GM12874 (cell line): ENCODE measurements around the gene AGR2.

Experiments
- CTCF ChIP-seq: IDR thresholded peaks from 2 replicates; pipeline ENCODE4 v1.5.1; 2011; ENCODE audit warnings: low read depth, mild to moderate bottlenecking, control low read depth, low read length, moderate library complexity; ENCODE audit not compliant: insufficient read depth

Gene AGR2

DNA sequence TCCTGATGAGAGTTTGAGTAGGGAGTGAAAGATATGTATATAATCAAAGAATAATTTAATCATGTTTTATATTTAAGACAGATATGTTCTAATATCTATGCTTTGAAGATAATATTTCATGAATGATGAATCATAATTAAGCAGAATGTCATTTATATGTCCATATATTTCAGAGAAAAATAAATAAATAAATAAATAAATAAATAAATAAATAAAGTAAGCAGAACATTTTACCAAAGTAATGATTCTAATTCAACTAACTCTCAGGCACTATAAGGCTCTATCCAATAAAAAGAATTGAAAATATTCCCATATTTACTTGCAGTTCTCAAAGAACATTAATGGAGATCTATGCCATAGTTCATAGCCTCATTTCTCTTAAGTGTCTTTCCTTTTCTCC lies 40.9 kb upstream of the AGR2 start:
- TF ChIP-seq CTCF: no peak

- TF ChIP-seq CTCF: no peak
Measured at GRCh38 chr7:16841681-16842080, 36.9 kb upstream of the AGR2 start.

DNA sequence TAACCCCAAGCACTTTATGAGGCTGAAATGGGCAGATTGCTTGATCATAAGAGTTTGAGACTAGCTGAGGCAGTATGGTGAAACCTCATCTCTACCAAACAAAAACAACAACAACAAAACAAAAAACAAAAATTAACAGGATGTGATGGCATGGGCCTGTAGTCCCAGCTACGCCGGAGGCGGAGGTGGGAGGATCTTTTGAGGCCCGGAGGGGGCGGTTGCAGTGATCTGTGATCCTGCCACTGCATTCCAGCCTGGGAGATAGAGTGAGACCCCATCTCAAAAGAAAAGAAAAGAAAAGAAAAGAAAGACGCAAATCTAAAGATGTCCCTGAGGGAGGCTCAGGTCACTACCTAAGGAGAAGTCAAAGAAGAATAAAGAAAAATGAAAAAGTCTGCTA lies 35.3 kb upstream of the AGR2 start:
- TF ChIP-seq CTCF: no peak

GRCh38 chr7:16839646-16840045 lies 34.8 kb upstream of the AGR2 start:
- no peak for TF ChIP-seq CTCF

DNA sequence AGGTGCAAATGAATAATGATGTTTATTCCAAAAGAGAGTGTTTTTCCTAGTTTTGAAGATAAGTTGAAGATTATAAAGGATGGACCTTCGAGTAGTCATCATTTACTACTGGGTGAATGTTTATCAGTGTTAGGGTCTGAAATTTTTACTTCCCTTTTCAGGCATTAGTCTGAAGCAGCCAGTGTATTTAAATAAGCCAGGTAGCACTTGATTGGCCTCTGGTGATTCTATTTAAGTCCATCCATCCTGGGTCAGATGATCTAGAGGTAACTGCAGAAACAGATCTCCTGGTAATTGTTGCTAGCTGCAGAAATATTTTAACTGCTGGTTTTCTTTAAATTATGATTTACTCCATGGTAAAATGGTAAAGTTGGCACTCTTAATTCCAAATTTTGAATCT lies 34.1 kb upstream of the AGR2 start:
- no peak for TF ChIP-seq CTCF

- no peak for TF ChIP-seq CTCF
Measured at GRCh38 chr7:16838386-16838785, 33.6 kb upstream of the AGR2 start.

DNA sequence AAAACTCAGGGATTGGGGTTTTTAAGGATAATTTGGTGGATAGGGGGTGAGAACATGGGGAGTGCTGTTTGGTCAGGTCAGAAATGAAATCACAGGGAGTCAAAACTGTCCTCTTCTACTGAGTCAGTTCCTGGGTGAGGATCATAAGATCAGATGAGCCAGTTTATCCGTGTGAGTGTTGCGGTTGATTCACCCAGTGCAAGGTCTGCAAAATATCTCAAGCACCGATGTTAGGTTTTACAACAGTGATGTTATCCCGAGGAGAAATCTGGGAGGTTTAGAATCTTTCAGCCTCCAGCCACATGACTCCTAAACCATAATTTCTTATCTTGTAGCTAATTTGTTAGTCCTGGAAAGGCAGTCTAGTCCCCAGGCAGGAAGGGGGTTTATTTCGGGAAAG lies 31.7 kb upstream of the AGR2 start:
- no peak for TF ChIP-seq CTCF

DNA sequence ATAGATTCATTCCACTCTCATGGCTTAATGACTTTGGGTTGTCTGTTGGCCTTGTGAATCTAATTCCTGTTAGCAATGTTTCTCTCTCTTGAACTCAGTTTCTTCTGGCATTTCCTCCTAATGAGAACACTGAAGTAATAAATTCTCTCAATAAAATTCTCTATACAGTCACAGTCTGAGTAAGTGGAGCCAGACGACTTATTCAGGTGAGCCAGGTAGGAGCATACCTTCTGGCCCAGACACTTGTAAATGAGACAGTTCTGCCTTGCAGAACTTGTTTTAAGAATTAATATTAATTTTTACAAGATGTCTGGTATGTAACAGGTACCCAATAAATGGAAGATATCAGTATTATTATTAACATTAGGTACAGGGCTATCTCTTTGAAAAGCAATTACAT lies 28.6 kb upstream of the AGR2 start:
- TF ChIP-seq CTCF: no peak
